ENCODE results near the gene C2CD2L.

GRCh38 chr11:119114351-119114750, 7.2 kb downstream of the C2CD2L start:
- TF ChIP-seq CTCF (IDR thresholded peaks at IDR 0.05; ENCODE audit: insufficient read depth, low read length) (no peak), POLR2AphosphoS5 (IDR thresholded peaks at IDR 0.05; ENCODE audit: low read depth) (no peak)

Measured in HL-60 (cell line).